ENCODE data around the gene PLCG2. TPM values are rescaled to one million over a fixed set of nuclear protein-coding genes. Genes with fewer than 3 reads are reported as not detected.

PLCG2 gene
- total RNA-seq, 1 experiment from 2014 or later = 14.4 TPM

GRCh38 chr16:81861503-81861902, 82.4 kb downstream of the PLCG2 start:
- 0 out of 2 replicates have a peak, but pooled peaks cover 3% of the 10 kb centered on the region for H3K4me1 ChIP-seq
- no TSS peak for BruUV-seq (replicated peaks)
- no peaks in the 10 kb centered on the region for H3K9me3 Mint-ChIP-seq (ENCODE audit: unreplicated experiment)
- no peaks in the 10 kb centered on the region for H3K27me3 Mint-ChIP-seq (ENCODE audit: insufficient read depth, unreplicated experiment)
- peaks cover 11% of the 10 kb centered on the region for H3K4me1 Mint-ChIP-seq (ENCODE audit: low read depth, unreplicated experiment)
- no peaks in the 10 kb centered on the region for H3K36me3 Mint-ChIP-seq (ENCODE audit: insufficient read depth, unreplicated experiment)
- TF ChIP-seq CTCF (IDR thresholded peaks at IDR 0.05; ENCODE audit: insufficient read depth in 1 of 2, low read depth in 1 of 2, low read length in 1 of 2, severe bottlenecking in 1 of 2, unreplicated experiment in 1 of 2) = no peak
- intact Hi-C loops (cut with micrococcal nuclease; ENCODE audit: unreplicated experiment) = no loop called here
- ChIA-PET POLR2A (no interaction called here), CTCF (no interaction called here)
- H3K9me3 ChIP-seq = no peaks in the 10 kb centered on the region
- no peak overlapping the region for H3K4me3 ChIP-seq (ENCODE audit: low read depth, low read length)
- no peak overlapping the region for H3K4me3 Mint-ChIP-seq (ENCODE audit: unreplicated experiment)
- no peak for DNase-seq
- H3K27me3 ChIP-seq (replicated peaks; ENCODE audit: control insufficient read depth, insufficient read depth, low read length) = no peaks in the 10 kb centered on the region
- no peaks in the 10 kb centered on the region for H3K36me3 ChIP-seq (ENCODE audit: control insufficient read depth, insufficient read depth, low read length)
- H3K27ac Mint-ChIP-seq (ENCODE audit: unreplicated experiment) = no peak overlapping the region

GRCh38 chr16:81861915-81862314, 82.8 kb downstream of the PLCG2 start:
- no peak overlapping the region for H3K27ac Mint-ChIP-seq (ENCODE audit: unreplicated experiment)
- BruUV-seq (replicated peaks) = no TSS peak
- H3K36me3 Mint-ChIP-seq (ENCODE audit: insufficient read depth, unreplicated experiment) = no peaks in the 10 kb centered on the region
- H3K27me3 Mint-ChIP-seq (ENCODE audit: insufficient read depth, unreplicated experiment) = no peaks in the 10 kb centered on the region
- no peaks in the 10 kb centered on the region for H3K36me3 ChIP-seq (ENCODE audit: control insufficient read depth, insufficient read depth, low read length)
- DNase-seq = no peak
- CTCF ChIA-PET = no interaction called here
- POLR2A ChIA-PET = no interaction called here
- no peak overlapping the region for H3K4me3 ChIP-seq (ENCODE audit: low read depth, low read length)
- peaks cover 11% of the 10 kb centered on the region for H3K4me1 Mint-ChIP-seq (ENCODE audit: low read depth, unreplicated experiment)
- no peak for TF ChIP-seq CTCF (IDR thresholded peaks at IDR 0.05; ENCODE audit: insufficient read depth in 1 of 2, low read depth in 1 of 2, low read length in 1 of 2, severe bottlenecking in 1 of 2, unreplicated experiment in 1 of 2)
- H3K9me3 ChIP-seq = no peaks in the 10 kb centered on the region
- intact Hi-C loops (cut with micrococcal nuclease; ENCODE audit: unreplicated experiment) = no loop called here
- no peak overlapping the region for H3K4me3 Mint-ChIP-seq (ENCODE audit: unreplicated experiment)
- H3K4me1 ChIP-seq = no peaks in the 10 kb centered on the region
- no peaks in the 10 kb centered on the region for H3K27me3 ChIP-seq (replicated peaks; ENCODE audit: control insufficient read depth, insufficient read depth, low read length)
- no peaks in the 10 kb centered on the region for H3K9me3 Mint-ChIP-seq (ENCODE audit: unreplicated experiment)

GRCh38 chr16:81863630-81864352, 84.7 kb downstream of the PLCG2 start:
- Histone ChIP-seq H3K36me3 (ENCODE audit: control insufficient read depth, insufficient read depth, low read length) (no peaks in the 10 kb centered on the region), H3K9me3 (no peaks in the 10 kb centered on the region), H3K4me1 (no peaks in the 10 kb centered on the region), H3K27me3 (replicated peaks; ENCODE audit: control insufficient read depth, insufficient read depth, low read length) (no peaks in the 10 kb centered on the region), H3K4me3 (ENCODE audit: low read depth, low read length) (no peak overlapping the region)
- no peaks in the 10 kb centered on the region for H3K36me3 Mint-ChIP-seq (ENCODE audit: insufficient read depth, unreplicated experiment)
- no TSS peak for BruUV-seq (replicated peaks)
- no peak overlapping the region for H3K27ac Mint-ChIP-seq (ENCODE audit: unreplicated experiment)
- ChIA-PET CTCF (interaction anchor here (1.2 kb wide), 1 partner anchor 24 kb away, joined by 3 read pairs; no protein-coding TSS in a partner anchor), POLR2A (interaction anchor here (0.6 kb wide), 1 partner anchor 380 kb away, joined by 5 read pairs; no protein-coding TSS in a partner anchor)
- H3K27me3 Mint-ChIP-seq (ENCODE audit: insufficient read depth, unreplicated experiment) = no peaks in the 10 kb centered on the region
- H3K9me3 Mint-ChIP-seq (ENCODE audit: unreplicated experiment) = no peaks in the 10 kb centered on the region
- peaks cover 11% of the 10 kb centered on the region for H3K4me1 Mint-ChIP-seq (ENCODE audit: low read depth, unreplicated experiment)
- intact Hi-C loops (cut with micrococcal nuclease; ENCODE audit: unreplicated experiment) = no loop called here
- DNase-seq = no peak
- no peak for TF ChIP-seq CTCF (IDR thresholded peaks at IDR 0.05; ENCODE audit: insufficient read depth in 1 of 2, low read depth in 1 of 2, low read length in 1 of 2, severe bottlenecking in 1 of 2, unreplicated experiment in 1 of 2)
- H3K4me3 Mint-ChIP-seq (ENCODE audit: unreplicated experiment) = no peak overlapping the region

Measured in Caco-2 (cell line).